HEK293 (cell line): ENCODE results near the gene TMEM131L.
A peak's percentile ranks its signal among the peaks of the same experiment; 100 is the strongest.

Source experiments
- CTCF ChIA-PET: fragments of 350-600 bp; formaldehyde crosslinking; extraction: SDS; loops from one replicate; lab custom pipeline; 2021; ENCODE audit warnings: antibody characterized with exemption; lab: Yijun Ruan, JAX
- POLR2A ChIA-PET: fragments of 300-600 bp; formaldehyde crosslinking; extraction: SDS; loops from one replicate; lab custom pipeline; 2020; ENCODE audit warnings: antibody characterized with exemption, inconsistent platforms; lab: Yijun Ruan, JAX
- H3K27ac ChIP-seq: fragments of 200-500 bp; sonication (Bioruptor generic); 2 replicates; pipeline ENCODE4 v1.5.1; 2014; ENCODE audit warnings: low read depth, low read length, control low read depth, inconsistent platforms; ENCODE audit errors: extremely low read depth
- H3K36me3 ChIP-seq, 2 experiments: fragments of 200-500 bp in 1 of 2; sonication (Bioruptor generic) in 1 of 2; 1 replicate in 1 of 2; 2 replicates in 1 of 2; pipeline ENCODE4 v1.5.1; 2014 to 2017; ENCODE audit warnings: inconsistent platforms in 2 of 2, low read length in 2 of 2; ENCODE audit not compliant: control insufficient read depth in 2 of 2, insufficient read depth in 1 of 2
- H3K4me1 ChIP-seq: fragments of 200-500 bp; sonication (Bioruptor generic); 2 replicates; pipeline ENCODE4 v1.5.1; 2014; ENCODE audit warnings: mild to moderate bottlenecking, low read length, inconsistent platforms; ENCODE audit not compliant: control insufficient read depth, insufficient read depth
- H3K4me3 ChIP-seq: 2 replicates; pipeline ENCODE4 v1.5.1; 2011; ENCODE audit warnings: low read depth, mild to moderate bottlenecking, control low read depth, low read length, moderate library complexity
- H3K9me3 ChIP-seq: fragments of 200-500 bp; sonication (Bioruptor generic); 2 replicates; pipeline ENCODE4 v1.5.1; 2014; ENCODE audit warnings: low read depth, low read length, inconsistent platforms; ENCODE audit not compliant: control insufficient read depth, insufficient read depth
- KLF10 ChIP-seq: fragments of 450-650 bp; IDR thresholded peaks from 2 replicates; pipeline ENCODE4 v1.5.1; 2018; ENCODE audit warnings: missing biosample characterization, mild to moderate bottlenecking, missing genetic modification characterization
- MEIS1 ChIP-seq: sonication (generic); formaldehyde crosslinking; IDR thresholded peaks from 2 replicates; pipeline ENCODE4 v1.8.1; 2022; ENCODE audit warnings: missing genetic modification reagents, mild to moderate bottlenecking, borderline replicate concordance
- REPIN1 ChIP-seq: fragments of 450-650 bp; formaldehyde crosslinking; IDR thresholded peaks from 2 replicates; pipeline ENCODE4 v1.5.1; 2017; ENCODE audit warnings: missing biosample characterization, missing genetic modification characterization, low read depth
- SP2 ChIP-seq: fragments of 450-650 bp; formaldehyde crosslinking; IDR thresholded peaks from 2 replicates; pipeline ENCODE4 v1.5.1; 2016; ENCODE audit warnings: missing biosample characterization, missing genetic modification characterization
- ZBTB26 ChIP-seq: fragments of 450-650 bp; formaldehyde crosslinking; optimal IDR thresholded peaks from 2 replicates; pipeline ENCODE3; 2016; ENCODE audit warnings: missing biosample characterization, mild to moderate bottlenecking, missing genetic modification characterization
- ZEB2 ChIP-seq: fragments of 450-650 bp; formaldehyde crosslinking; IDR thresholded peaks from 2 replicates; pipeline ENCODE4 v1.5.1; 2016; ENCODE audit warnings: missing biosample characterization, missing genetic modification characterization
- ZFP69B ChIP-seq: fragments of 450-650 bp; formaldehyde crosslinking; IDR thresholded peaks from 2 replicates; pipeline ENCODE4 v1.5.1; 2016; ENCODE audit warnings: missing biosample characterization, missing genetic modification characterization
- ZIC2 ChIP-seq: fragments of 450-650 bp; formaldehyde crosslinking; IDR thresholded peaks from 2 replicates; pipeline ENCODE4 v1.5.1; 2016; ENCODE audit warnings: missing biosample characterization, missing genetic modification characterization
- ZNF10 ChIP-seq: fragments of 450-650 bp; formaldehyde crosslinking; IDR thresholded peaks from 2 replicates; pipeline ENCODE4 v1.5.1; 2017; ENCODE audit warnings: missing biosample characterization, missing genetic modification characterization
- ZNF138 ChIP-seq: fragments of 450-650 bp; formaldehyde crosslinking; IDR thresholded peaks from 2 replicates; pipeline ENCODE4 v1.5.1; 2016; ENCODE audit warnings: missing biosample characterization, missing genetic modification characterization, borderline replicate concordance
- ZNF157 ChIP-seq: fragments of 450-650 bp; formaldehyde crosslinking; IDR thresholded peaks from 2 replicates; pipeline ENCODE4 v1.5.1; 2016; ENCODE audit warnings: missing biosample characterization, missing genetic modification characterization
- ZNF211 ChIP-seq: fragments of 450-650 bp; formaldehyde crosslinking; IDR thresholded peaks from 2 replicates; pipeline ENCODE4 v1.5.1; 2016; ENCODE audit warnings: low read depth, missing biosample characterization, missing genetic modification characterization
- ZNF266 ChIP-seq: fragments of 450-650 bp; formaldehyde crosslinking; IDR thresholded peaks from 2 replicates; pipeline ENCODE4 v1.5.1; 2016; ENCODE audit warnings: missing biosample characterization, missing genetic modification characterization, low read depth
- ZNF521 ChIP-seq: fragments of 450-650 bp; formaldehyde crosslinking; IDR thresholded peaks from 2 replicates; pipeline ENCODE4 v1.5.1; 2017; ENCODE audit warnings: missing biosample characterization, mild to moderate bottlenecking, missing genetic modification characterization
- ZNF558 ChIP-seq: fragments of 450-650 bp; formaldehyde crosslinking; IDR thresholded peaks from 2 replicates; pipeline ENCODE4 v1.5.1; 2016; ENCODE audit warnings: missing biosample characterization, missing genetic modification characterization
- ZXDB ChIP-seq: fragments of 450-650 bp; formaldehyde crosslinking; IDR thresholded peaks from 2 replicates; pipeline ENCODE4 v1.5.1; 2016; ENCODE audit warnings: missing biosample characterization, missing genetic modification characterization
- TF ChIP-seq, protein P1 (sequence below): fragments of 450-650 bp; formaldehyde crosslinking; IDR thresholded peaks from 2 replicates; pipeline ENCODE4 v1.5.1; 2016; ENCODE audit warnings: missing biosample characterization, missing genetic modification characterization
- TF ChIP-seq, protein P2 (sequence below): fragments of 450-650 bp; formaldehyde crosslinking; IDR thresholded peaks from 2 replicates; pipeline ENCODE4 v1.5.1; 2017; ENCODE audit warnings: missing biosample characterization, missing genetic modification characterization
- TF ChIP-seq, protein P3 (sequence below): fragments of 450-650 bp; formaldehyde crosslinking; IDR thresholded peaks from 2 replicates; pipeline ENCODE4 v1.5.1; 2016; ENCODE audit warnings: missing biosample characterization, missing genetic modification characterization
- TF ChIP-seq, protein P4 (sequence below): fragments of 450-650 bp; formaldehyde crosslinking; IDR thresholded peaks from 2 replicates; pipeline ENCODE4 v1.5.1; 2016; ENCODE audit warnings: missing biosample characterization, missing genetic modification characterization

TMEM131L gene

DNA sequence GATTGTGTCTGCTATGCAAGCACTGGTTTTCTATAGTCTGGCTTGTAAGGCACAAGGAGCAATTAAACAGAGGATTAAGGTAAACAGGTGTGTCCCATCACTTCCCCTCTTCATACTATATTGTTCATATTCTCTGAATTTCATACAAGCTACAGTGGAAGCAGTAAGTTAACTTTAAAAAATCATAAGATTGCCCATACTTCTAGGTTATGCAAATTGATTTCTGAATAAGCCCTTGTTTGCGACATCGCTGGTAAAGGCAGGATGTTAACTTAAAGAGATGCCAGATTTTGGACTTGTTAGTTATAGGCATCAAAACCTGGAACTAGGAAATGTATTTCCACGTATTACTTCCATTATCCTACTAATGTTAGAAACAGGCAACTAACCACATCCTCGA is 1.0 kb upstream of the TMEM131L start (continued):
- TF ChIP-seq ZNF10 (tag by site-specific recombination) = no peak
- no peak for TF ChIP-seq ZNF521 (tag by site-specific recombination)
- no peak for TF ChIP-seq REPIN1 (tag by site-specific recombination)
- TF ChIP-seq MEIS1 (CRISPR knock-in tag) = no peak
- TF ChIP-seq ZBTB26 (tag by site-specific recombination) = no peak
- no peak for TF ChIP-seq ZNF558 (tag by site-specific recombination)
- no peak for TF ChIP-seq ZNF211 (tag by site-specific recombination)
- TF ChIP-seq ZNF157 (tag by site-specific recombination) = no peak
- TF ChIP-seq, protein P1, sequence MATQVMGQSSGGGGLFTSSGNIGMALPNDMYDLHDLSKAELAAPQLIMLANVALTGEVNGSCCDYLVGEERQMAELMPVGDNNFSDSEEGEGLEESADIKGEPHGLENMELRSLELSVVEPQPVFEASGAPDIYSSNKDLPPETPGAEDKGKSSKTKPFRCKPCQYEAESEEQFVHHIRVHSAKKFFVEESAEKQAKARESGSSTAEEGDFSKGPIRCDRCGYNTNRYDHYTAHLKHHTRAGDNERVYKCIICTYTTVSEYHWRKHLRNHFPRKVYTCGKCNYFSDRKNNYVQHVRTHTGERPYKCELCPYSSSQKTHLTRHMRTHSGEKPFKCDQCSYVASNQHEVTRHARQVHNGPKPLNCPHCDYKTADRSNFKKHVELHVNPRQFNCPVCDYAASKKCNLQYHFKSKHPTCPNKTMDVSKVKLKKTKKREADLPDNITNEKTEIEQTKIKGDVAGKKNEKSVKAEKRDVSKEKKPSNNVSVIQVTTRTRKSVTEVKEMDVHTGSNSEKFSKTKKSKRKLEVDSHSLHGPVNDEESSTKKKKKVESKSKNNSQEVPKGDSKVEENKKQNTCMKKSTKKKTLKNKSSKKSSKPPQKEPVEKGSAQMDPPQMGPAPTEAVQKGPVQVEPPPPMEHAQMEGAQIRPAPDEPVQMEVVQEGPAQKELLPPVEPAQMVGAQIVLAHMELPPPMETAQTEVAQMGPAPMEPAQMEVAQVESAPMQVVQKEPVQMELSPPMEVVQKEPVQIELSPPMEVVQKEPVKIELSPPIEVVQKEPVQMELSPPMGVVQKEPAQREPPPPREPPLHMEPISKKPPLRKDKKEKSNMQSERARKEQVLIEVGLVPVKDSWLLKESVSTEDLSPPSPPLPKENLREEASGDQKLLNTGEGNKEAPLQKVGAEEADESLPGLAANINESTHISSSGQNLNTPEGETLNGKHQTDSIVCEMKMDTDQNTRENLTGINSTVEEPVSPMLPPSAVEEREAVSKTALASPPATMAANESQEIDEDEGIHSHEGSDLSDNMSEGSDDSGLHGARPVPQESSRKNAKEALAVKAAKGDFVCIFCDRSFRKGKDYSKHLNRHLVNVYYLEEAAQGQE = no peak
- TF ChIP-seq ZNF138 (tag by site-specific recombination) = no peak
- TF ChIP-seq, protein P2, sequence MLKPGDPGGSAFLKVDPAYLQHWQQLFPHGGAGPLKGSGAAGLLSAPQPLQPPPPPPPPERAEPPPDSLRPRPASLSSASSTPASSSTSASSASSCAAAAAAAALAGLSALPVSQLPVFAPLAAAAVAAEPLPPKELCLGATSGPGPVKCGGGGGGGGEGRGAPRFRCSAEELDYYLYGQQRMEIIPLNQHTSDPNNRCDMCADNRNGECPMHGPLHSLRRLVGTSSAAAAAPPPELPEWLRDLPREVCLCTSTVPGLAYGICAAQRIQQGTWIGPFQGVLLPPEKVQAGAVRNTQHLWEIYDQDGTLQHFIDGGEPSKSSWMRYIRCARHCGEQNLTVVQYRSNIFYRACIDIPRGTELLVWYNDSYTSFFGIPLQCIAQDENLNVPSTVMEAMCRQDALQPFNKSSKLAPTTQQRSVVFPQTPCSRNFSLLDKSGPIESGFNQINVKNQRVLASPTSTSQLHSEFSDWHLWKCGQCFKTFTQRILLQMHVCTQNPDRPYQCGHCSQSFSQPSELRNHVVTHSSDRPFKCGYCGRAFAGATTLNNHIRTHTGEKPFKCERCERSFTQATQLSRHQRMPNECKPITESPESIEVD (tag by site-specific recombination) = no peak
- TF ChIP-seq, protein P3, sequence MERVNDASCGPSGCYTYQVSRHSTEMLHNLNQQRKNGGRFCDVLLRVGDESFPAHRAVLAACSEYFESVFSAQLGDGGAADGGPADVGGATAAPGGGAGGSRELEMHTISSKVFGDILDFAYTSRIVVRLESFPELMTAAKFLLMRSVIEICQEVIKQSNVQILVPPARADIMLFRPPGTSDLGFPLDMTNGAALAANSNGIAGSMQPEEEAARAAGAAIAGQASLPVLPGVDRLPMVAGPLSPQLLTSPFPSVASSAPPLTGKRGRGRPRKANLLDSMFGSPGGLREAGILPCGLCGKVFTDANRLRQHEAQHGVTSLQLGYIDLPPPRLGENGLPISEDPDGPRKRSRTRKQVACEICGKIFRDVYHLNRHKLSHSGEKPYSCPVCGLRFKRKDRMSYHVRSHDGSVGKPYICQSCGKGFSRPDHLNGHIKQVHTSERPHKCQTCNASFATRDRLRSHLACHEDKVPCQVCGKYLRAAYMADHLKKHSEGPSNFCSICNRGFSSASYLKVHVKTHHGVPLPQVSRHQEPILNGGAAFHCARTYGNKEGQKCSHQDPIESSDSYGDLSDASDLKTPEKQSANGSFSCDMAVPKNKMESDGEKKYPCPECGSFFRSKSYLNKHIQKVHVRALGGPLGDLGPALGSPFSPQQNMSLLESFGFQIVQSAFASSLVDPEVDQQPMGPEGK (tag by site-specific recombination) = no peak
- TF ChIP-seq ZNF266 (tag by site-specific recombination) = no peak
- no peak for TF ChIP-seq SP2 (tag by site-specific recombination)

DNA sequence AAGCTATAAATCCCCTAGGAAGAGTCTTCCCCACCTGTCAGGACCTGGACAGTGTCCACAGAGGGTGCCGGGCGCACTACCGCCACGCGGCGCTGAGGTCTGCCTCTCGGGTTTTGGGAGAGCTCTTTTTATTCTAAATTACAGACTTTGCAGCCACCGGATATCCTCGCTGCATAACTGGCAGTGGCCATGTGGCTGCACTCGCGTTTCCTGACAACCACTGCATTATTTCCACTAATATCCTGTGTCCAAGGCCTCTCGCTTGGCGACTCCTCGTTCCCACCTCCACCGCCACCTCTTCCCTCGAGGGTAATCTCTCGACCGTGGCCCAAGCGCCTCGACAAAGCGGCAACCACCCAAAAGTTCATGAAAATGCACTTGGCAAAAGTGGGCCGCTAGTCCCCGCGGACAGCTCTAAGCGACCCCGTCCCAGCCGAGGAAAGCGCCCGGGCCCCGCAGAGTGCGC is 512 bp upstream of the TMEM131L start:
- CTCF ChIA-PET = interaction anchor here (0.6 to 1.9 kb wide), 3 partner anchors 31 to 108 kb away, joined by 3 to 7 read pairs (median 3); no protein-coding TSS in a partner anchor
- Histone ChIP-seq H3K36me3 (no peaks in the 10 kb centered on the region; a peak in 1 of 3 replicates), H3K9me3 (no peaks in the 10 kb centered on the region), H3K27ac (peak overlapping the region; percentile 64; the same call in 1 of the 2 replicates), H3K4me1 (0 out of 2 replicates have a peak, but pooled peaks cover 3% of the 10 kb centered on the region), H3K4me3 (peak overlapping the region; percentile 40)
- POLR2A ChIA-PET = interaction anchor here (0.6 to 2.2 kb wide), 8 partner anchors 14 to 179 kb away, joined by 3 to 10 read pairs (median 4); partner anchors contain the start of gene MND1
- TF ChIP-seq ZEB2 (tag by site-specific recombination) (0 out of 2 replicates have a peak, but pooled peaks have one; percentile 9), ZIC2 (tag by site-specific recombination) (no peak), ZFP69B (tag by site-specific recombination) (0 out of 2 replicates have a peak, but pooled peaks have one; percentile 18), KLF10 (peak; percentile 56; the same call in 1 of the 2 replicates), ZXDB (tag by site-specific recombination) (peak; percentile 15; the same call in 1 of the 2 replicates)
- TF ChIP-seq, protein P1 = peak; percentile 63
- TF ChIP-seq, protein P4, sequence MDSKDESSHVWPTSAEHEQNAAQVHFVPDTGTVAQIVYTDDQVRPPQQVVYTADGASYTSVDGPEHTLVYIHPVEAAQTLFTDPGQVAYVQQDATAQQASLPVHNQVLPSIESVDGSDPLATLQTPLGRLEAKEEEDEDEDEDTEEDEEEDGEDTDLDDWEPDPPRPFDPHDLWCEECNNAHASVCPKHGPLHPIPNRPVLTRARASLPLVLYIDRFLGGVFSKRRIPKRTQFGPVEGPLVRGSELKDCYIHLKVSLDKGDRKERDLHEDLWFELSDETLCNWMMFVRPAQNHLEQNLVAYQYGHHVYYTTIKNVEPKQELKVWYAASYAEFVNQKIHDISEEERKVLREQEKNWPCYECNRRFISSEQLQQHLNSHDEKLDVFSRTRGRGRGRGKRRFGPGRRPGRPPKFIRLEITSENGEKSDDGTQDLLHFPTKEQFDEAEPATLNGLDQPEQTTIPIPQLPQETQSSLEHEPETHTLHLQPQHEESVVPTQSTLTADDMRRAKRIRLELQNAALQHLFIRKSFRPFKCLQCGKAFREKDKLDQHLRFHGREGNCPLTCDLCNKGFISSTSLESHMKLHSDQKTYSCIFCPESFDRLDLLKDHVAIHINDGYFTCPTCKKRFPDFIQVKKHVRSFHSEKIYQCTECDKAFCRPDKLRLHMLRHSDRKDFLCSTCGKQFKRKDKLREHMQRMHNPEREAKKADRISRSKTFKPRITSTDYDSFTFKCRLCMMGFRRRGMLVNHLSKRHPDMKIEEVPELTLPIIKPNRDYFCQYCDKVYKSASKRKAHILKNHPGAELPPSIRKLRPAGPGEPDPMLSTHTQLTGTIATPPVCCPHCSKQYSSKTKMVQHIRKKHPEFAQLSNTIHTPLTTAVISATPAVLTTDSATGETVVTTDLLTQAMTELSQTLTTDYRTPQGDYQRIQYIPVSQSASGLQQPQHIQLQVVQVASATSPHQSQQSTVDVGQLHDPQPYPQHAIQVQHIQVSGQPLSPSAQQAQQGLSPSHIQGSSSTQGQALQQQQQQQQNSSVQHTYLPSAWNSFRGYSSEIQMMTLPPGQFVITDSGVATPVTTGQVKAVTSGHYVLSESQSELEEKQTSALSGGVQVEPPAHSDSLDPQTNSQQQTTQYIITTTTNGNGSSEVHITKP (tag by site-specific recombination) = no peak
